GM12801 (cell line): Measurements from ENCODE around the gene CIC.

Experiments used
- CTCF ChIP-seq: IDR thresholded peaks from one replicate; pipeline ENCODE4 v1.5.1; 2011; ENCODE audit warnings: control low read depth; ENCODE audit not compliant: insufficient read length; ENCODE audit errors: extremely low read depth

The CIC gene

GRCh38 chr19:42279155-42279901 lies 10.3 kb downstream of the CIC start:
- TF ChIP-seq CTCF = no peak

- TF ChIP-seq CTCF = no peak
These were observed 11.1 kb downstream of the CIC start for GRCh38 chr19:42279902-42280814.

- no peak for TF ChIP-seq CTCF
These were observed 11.7 kb downstream of the CIC start for GRCh38 chr19:42280815-42281145.

GRCh38 chr19:42281146-42281826 lies 12.2 kb downstream of the CIC start:
- no peak for TF ChIP-seq CTCF

GRCh38 chr19:42281827-42282762 lies 13.0 kb downstream of the CIC start:
- no peak for TF ChIP-seq CTCF

- no peak for TF ChIP-seq CTCF
These were observed 13.8 kb downstream of the CIC start for GRCh38 chr19:42282819-42283187.
